GM21447 (cell line): ENCODE results near the gene SLC12A5.

Experiments used
- ATAC-seq: cut with Tn5 transposase; IDR thresholded peaks from one replicate; pipeline ENCODE4 v1.9.1; 2021; ENCODE audit not compliant: unreplicated experiment

The SLC12A5 gene

GRCh38 chr20:46006022-46006705 is 22.9 kb upstream of the SLC12A5 start:
- ATAC-seq: no peak

- ATAC-seq: no peak
These were observed 22.1 kb upstream of the SLC12A5 start for GRCh38 chr20:46006964-46007363.

- no peak for ATAC-seq
These were observed 21.3 kb upstream of the SLC12A5 start for GRCh38 chr20:46007671-46008070.

- ATAC-seq: no peak
These were observed 19.2 kb upstream of the SLC12A5 start for GRCh38 chr20:46009816-46010215.

- no peak for ATAC-seq
These were observed 18.3 kb upstream of the SLC12A5 start for GRCh38 chr20:46010491-46011391.

- no peak for ATAC-seq
These were observed 17.2 kb upstream of the SLC12A5 start for GRCh38 chr20:46011631-46012482.

GRCh38 chr20:46012921-46013320 is 16.1 kb upstream of the SLC12A5 start:
- ATAC-seq: no peak

- ATAC-seq: no peak
These were observed 15.6 kb upstream of the SLC12A5 start for GRCh38 chr20:46013322-46013828.

- no peak for ATAC-seq
These were observed 15.0 kb upstream of the SLC12A5 start for GRCh38 chr20:46013829-46014516.

- ATAC-seq: no peak
These were observed 14.3 kb upstream of the SLC12A5 start for GRCh38 chr20:46014517-46015396.

- ATAC-seq: no peak
These were observed 11.7 kb upstream of the SLC12A5 start for GRCh38 chr20:46017272-46017671.

- no peak for ATAC-seq
These were observed 10.9 kb upstream of the SLC12A5 start for GRCh38 chr20:46018112-46018511.

GRCh38 chr20:46018611-46019010 is 10.4 kb upstream of the SLC12A5 start:
- ATAC-seq: no peak

- ATAC-seq: no peak
These were observed 8.5 kb upstream of the SLC12A5 start for GRCh38 chr20:46020555-46020954.

- no peak for ATAC-seq
These were observed 7.4 kb upstream of the SLC12A5 start for GRCh38 chr20:46021361-46022359.

GRCh38 chr20:46022411-46023147 is 6.4 kb upstream of the SLC12A5 start:
- ATAC-seq: no peak

GRCh38 chr20:46023148-46023484 is 5.9 kb upstream of the SLC12A5 start:
- no peak for ATAC-seq

GRCh38 chr20:46023999-46024398 is 5.0 kb upstream of the SLC12A5 start:
- ATAC-seq: no peak
